MM.1S (cell line): ENCODE results near the gene DYNC1H1.

Experiments used
- CTCF ChIP-seq: fragments of 300-600 bp; sonication (generic); IDR thresholded peaks from 2 replicates; pipeline ENCODE4 v1.5.1; 2016; ENCODE audit warnings: antibody characterized with exemption, low read length, mixed read lengths
- EZH2 ChIP-seq: fragments of 300-600 bp; sonication (generic); optimal IDR thresholded peaks from 2 replicates; pipeline ENCODE3; 2017; ENCODE audit warnings: low read depth, mild to moderate bottlenecking, antibody characterized with exemption, low read length, mixed read lengths
- EZH2phosphoT487 ChIP-seq: fragments of 300-600 bp; sonication (generic); IDR thresholded peaks from 2 replicates; pipeline ENCODE4 v1.6.1; 2018; ENCODE audit warnings: antibody characterized with exemption, low read length

- TF ChIP-seq CTCF (no peak), EZH2 (no peak), EZH2phosphoT487 (no peak)
Observed at GRCh38 chr14:102075155-102075554, 110.8 kb downstream of the DYNC1H1 start.
